GM20000 (cell line): ENCODE results near the gene SIRPB2.

ENCODE experiments used
- DNase-seq: peaks from one replicate; pipeline ENCODE4 v3.0.0; 2012; ENCODE audit warnings: low spot score
- CTCF ChIP-seq: IDR thresholded peaks from 2 replicates; pipeline ENCODE4 v1.5.1; 2012; ENCODE audit warnings: mild to moderate bottlenecking, control low read depth; ENCODE audit errors: extremely low read depth, missing control alignments

SIRPB2 gene

DNA sequence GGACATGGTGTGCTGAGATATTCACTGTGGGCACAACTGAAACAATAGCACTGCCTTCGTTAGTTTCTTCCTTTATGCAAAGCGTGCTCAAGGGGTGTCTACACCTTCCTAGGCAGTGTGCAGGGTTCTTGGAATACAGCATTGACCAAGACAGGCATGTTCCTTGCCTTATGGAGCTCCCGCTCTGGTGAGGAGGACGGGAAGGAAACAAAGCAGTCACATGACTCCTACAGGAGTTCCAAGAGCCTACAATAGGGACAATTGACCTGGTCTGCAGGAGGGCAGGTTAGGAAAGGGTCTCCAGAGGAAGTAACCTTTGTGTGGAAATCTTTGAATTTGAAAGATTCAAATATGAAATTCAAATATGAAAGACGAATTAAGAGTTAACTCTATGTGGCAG, 25.8 kb upstream of the SIRPB2 start:
- no peak for TF ChIP-seq CTCF
- DNase-seq = no peak

- no peak for TF ChIP-seq CTCF
- DNase-seq = no peak
These were observed 22.6 kb upstream of the SIRPB2 start for GRCh38 chr20:1513801-1514200.

DNA sequence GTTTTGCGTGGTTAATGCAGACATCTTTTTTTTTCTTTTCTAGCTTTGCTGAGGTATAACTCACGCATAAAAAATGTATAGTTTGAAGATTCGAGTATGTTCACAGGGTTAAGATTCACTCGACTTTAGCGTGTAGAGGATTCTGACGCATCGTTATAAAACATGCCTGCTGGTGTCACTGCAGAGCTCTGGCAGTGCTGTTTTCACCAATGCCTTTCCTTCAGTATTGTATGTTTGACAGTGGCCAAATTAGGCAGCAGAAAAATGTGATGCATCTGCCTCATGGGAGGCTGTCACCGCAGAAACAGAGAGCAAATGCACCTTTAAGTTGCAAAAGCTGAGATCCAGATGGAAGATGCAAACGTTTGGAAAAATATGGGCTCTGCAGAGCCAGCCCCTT, 18.0 kb upstream of the SIRPB2 start:
- no peak for TF ChIP-seq CTCF
- DNase-seq = peak; percentile 32

GRCh38 chr20:1508574-1508973, 17.4 kb upstream of the SIRPB2 start:
- TF ChIP-seq CTCF = no peak
- no peak for DNase-seq

GRCh38 chr20:1507276-1507675, 16.1 kb upstream of the SIRPB2 start:
- TF ChIP-seq CTCF = no peak
- no peak for DNase-seq

- no peak for TF ChIP-seq CTCF
- no peak for DNase-seq
These were observed 14.7 kb upstream of the SIRPB2 start for GRCh38 chr20:1505871-1506270.

DNA sequence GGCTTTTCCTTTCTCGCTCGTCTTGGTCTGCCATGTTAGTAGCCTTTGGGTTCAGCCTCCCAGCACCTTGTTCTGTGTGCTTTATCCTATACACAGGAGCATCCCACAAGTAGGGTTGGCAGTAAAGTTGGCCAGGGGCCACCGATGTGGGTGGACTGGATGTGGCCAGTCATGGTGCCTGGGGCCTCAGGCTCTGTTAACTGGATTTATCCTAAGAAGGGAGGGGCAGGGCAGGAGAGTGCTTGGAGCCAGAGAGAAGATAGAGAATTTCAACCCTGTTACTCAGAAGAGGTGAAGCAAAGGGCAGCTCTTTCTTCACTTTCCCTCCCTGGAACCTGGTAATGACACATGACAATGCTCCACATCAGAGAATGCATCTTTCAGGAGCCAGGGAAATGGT, 14.1 kb upstream of the SIRPB2 start:
- DNase-seq = no peak
- no peak for TF ChIP-seq CTCF
